Fibroblast of skin of back (primary cell): ENCODE data around the gene TENT4B.
"Not testable (repeated sequence)": the region's sequence is repeated elsewhere in the genome, so short reads cannot be mapped to it uniquely, and the experiment has no call there.

Source experiments
- DNase-seq: peaks from one replicate; pipeline ENCODE4 v3.0.0-alpha.2; 2013

TENT4B gene

DNA sequence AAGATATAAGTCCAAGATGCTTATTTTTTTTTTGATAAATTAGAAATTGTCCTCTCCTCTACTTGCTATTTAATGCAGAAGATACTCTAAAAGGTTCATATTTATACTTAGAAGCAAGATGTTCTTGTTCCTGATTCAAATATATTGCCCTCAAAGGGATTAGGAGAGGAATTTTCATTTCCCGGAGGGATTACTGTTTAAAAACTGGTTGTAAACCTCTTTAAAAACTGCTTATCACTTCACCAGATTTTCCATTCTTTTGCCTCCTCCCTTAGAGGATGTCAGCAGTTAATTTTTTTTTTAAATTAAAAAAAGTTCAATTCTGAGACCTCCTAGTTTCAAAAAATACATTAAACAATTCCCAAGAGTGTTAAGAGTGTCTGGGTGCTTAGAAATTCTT is 2.8 kb downstream of the TENT4B start:
- DNase-seq, result no peak

DNA sequence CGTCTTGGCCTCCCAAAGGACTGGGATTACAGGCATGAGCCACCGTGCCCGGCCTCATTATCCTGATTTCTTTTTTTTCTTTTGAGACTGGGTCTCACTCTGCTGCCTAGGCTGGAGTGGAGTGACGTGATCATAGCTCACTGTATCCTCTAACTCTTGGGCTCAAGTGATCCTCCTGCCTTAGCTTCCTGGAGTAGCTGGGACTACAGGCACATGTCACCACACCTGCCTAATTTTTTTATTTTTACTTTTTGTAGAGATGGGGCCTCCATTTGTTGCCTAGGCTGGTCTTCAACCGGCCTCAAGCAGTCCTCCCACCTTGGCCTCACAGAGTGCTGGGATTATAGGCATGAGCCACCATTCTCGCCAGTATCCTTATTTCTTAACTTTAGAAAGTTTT is 3.5 kb downstream of the TENT4B start:
- no peak for DNase-seq

GRCh38 chr16:50160495-50161164 is 7.5 kb downstream of the TENT4B start:
- peak; percentile 38 for DNase-seq

DNA sequence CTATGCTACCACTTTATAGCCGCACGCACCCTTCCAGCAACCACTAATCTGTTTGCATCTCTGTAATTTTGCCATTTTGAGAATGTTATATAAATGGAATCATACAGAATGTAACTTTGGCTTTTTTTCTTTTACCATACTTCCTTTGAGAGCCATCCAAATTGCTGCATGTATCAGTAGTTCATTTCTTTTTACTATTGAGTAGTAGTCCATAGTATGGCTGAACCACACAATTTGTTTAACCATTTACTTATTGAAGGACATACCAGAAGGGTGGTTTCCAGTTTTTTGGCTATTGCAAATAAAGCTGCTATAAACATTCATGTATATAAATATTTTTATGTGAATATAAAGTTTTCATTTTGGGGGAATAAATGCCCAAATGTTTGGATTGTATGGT is 8.8 kb downstream of the TENT4B start:
- no peak for DNase-seq

GRCh38 chr16:50165473-50165872 is 12.4 kb downstream of the TENT4B start:
- no peak for DNase-seq

- peak; percentile 42 for DNase-seq
Observed at GRCh38 chr16:50166511-50167500, 13.7 kb downstream of the TENT4B start.

- no peak for DNase-seq
Observed at GRCh38 chr16:50167556-50167955, 14.4 kb downstream of the TENT4B start.

GRCh38 chr16:50169555-50170096 is 16.5 kb downstream of the TENT4B start:
- DNase-seq, result no peak

DNA sequence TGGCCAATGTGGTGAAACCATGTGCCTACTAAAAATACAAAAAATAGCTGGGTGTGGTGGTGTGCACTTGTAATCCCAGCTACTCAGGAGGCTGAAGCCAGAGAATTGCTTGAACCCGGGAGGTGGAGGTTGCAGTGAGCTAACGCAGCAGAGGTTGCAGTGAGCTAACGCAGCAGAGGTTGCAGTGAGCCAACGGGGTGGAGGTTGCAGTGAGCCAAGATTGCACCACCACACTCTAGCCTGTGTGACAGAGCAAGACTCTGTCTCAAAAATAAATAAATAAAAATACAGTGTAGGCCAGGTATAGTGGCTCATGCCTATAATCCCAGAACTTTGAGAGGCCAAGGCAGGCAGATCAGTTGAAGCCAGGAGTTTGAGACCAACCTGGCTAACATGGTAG is 18.7 kb downstream of the TENT4B start:
- not testable (repeated sequence) for DNase-seq

- DNase-seq, result no peak
Observed at GRCh38 chr16:50172195-50172922, 19.3 kb downstream of the TENT4B start.

GRCh38 chr16:50173316-50173715 is 20.2 kb downstream of the TENT4B start:
- no peak for DNase-seq

DNA sequence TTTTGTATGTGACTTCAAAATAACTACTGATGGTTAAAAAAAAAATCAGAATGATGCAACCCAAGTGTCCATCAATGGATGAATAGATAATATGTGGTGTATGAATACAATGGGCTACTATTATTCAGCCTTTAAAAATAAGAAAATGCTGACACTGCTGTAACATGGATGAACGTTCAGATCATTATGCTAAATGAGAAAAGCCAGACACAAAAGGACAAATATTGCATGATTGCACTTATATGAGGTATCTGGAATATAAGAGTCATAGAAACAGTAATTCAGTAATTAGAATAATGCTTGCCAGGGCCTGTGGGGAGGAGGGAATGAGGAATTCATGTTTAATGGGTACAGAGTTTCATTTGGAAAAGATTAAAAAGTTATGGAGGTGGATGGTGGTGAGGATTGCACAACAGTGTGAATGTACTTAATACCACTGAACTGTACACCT is 25.4 kb downstream of the TENT4B start:
- no peak for DNase-seq

DNA sequence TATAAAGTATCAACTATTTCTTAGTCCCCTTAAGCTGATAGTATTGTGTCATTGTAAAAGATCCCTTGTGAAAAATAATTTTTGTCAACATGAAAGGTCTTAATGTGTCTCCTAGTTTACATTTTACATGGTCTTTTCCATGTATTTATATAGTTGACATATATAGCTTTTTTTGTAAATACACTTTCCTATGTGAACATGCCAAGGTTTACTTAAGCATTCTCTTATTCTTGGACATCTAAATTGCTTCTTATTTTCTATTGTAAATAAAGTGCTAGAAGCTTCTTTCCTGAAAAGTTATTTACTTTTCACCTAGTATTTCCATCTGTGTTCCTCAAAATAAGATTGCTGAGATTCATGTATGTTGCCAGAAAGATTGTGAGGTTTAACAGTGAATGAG is 29.3 kb downstream of the TENT4B start:
- DNase-seq, result no peak

DNA sequence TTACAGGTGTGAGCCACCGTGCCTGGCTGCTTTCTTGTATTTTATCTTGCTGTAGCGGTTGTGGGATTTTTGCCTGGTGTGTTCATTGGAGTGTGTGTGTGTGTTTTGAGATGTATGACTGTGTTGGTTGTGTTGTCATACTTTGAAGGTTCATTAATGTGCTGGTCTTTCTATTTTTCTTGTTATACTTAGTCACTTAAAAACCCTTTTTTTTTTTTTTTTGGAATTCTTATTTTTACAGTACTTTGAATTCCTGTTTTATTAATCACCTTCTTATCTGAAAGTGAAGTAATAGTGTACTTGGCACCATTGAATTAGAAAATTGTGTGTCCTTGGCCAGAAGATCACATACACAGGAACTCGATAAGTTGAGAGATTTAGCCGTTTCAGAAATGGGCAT is 30.2 kb downstream of the TENT4B start:
- DNase-seq, result peak; percentile 73

DNA sequence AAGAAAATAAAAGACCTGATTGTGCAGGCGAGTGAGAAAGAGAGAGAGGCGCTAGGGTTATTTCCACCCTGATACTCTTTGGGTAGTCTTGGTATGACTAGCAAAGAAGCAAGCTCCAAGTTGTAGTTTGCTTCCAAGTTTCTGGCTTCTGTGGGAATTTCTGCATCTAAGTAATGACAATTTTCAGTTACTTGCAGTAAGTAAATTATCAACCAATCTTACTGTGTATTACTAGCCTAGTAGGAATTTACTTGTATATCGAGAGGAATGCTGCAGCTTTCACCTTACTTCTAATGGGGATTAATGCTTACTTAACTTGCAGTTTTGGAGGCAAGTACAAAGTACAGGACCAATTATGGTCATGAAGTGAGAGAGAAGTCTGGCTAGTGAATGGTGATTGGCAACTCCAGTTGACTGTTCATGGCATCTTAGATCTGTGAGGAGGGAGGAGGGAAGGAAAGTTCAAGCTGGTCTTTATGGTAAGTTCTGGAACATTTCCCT is 31.9 kb downstream of the TENT4B start:
- DNase-seq, result peak; percentile 57

DNA sequence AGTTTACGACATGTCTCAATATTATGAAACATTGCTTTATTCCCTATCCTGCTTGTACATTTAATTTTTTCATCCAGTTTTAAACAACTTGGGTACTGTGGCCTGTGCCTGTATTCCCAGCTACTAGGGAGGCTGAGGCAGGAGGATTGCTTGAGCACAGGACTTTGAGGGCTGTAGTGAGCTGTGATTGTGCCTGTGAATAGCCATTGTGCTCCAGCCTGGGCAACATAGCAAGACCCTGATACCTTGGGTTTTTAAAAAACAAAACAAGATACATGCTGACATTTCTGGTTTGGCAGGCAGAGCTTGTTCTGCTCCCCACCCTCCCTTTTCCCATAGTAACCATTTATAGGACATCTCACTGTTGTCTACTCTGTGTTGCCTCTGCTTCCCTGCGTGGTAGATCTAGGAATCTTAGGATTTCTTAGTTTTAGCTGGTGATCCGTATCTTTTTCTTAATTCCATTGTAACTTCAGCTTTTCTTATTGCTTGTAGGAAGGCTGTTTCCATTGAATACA is 35.6 kb downstream of the TENT4B start:
- no peak for DNase-seq

DNA sequence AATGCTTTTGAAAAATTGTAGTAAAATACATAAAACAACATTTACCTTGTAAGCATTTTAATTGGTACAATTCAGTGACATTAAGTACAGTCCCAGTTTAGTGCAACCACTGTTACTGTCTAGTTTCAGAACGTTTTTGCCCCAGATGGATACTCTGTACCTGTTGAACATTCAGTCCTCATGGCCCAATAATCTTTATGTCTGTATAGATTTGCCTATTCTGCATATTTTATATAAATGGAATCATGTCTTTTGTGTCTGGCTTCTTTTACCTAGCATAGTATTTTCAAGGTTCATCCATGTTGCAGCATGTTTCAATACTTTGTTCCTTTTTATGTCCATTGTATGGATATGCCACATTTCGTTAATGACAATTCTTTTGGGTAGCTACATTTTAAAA is 37.2 kb downstream of the TENT4B start:
- no peak for DNase-seq

DNA sequence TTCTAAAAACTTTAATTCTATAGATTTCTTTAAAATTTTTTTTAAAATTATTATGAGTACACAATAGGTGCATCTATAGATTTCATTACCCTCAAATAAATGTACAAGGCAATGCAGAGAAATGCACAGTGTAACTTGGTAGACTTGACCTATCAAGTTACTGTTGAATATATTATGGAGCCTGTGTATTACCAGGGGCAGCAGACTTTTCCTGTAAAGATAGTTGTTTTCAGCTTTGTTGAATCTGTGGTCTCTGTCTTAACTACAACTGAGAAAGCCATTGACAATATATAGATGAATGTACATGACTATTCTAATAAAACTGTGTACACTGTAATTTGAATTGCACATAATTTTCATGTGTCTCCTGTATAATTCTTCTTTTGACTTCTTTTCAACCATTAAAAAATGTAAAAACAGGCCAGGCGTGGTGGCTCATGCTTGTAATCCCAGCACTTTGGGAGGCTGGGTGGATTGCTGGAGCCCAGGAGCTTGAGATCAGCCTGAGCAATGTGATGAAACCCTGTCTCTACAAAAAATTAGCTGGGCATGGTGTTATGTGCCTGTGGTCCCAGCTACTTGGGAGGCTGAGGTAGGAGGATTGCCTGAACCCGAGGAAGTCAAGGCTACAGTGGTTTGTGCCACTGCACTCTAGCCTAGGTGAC is 39.4 kb downstream of the TENT4B start:
- no peak for DNase-seq

- no peak for DNase-seq
Observed at GRCh38 chr16:50193594-50193993, 40.5 kb downstream of the TENT4B start.

DNA sequence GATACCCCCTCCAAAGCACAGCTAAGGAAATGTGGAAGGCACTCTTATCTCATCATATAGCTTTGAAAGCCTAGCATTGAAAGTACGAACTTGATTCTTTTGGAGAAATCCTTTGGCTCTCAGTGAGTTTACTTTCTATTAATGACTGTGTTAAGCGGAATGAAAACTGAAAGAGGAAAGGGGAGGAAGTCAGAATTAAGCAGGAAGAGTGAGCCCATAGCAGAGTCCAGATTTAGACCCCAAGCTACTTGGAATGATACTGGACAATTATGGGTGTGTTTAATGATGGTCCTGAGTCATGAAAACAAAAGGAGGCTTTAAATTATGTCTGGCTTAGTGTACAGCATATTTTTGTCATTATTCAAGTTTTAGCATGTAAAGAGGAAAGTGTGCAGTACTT is 42.2 kb downstream of the TENT4B start:
- peak; percentile 80 for DNase-seq

GRCh38 chr16:50195756-50196155 is 42.6 kb downstream of the TENT4B start:
- peak; percentile 42 for DNase-seq

DNA sequence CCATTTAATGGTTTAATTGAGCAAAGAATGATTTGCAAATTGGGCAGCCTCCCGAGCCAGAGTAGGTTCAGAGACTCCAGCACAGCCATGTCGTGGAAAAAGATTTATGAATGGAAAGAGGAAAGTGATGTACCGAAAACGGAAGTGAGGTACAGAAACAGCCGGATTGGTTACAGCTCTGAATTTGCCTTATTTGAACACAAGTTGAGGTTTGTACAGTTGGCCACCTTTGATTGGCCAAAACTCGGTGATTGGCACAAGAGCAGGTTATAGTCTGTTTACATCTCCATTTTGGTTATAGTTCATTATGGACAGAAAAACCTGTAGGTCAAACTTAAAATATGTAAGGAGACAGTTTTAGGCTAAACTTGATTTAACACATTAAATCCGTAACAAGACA is 44.5 kb downstream of the TENT4B start:
- no peak for DNase-seq
